IMR-90 (cell line): ENCODE measurements around the gene GNB5. TPM values are rescaled to one million over a fixed set of nuclear protein-coding genes. Genes with fewer than 3 reads are reported as not detected.
"Not testable (repeated sequence)": the region's sequence is repeated elsewhere in the genome, so short reads cannot be mapped to it uniquely, and the experiment has no call there.

ENCODE experiments used
- ATAC-seq: fragments of 200-7000 bp; cut with Tn5 transposase; 2 replicates; pipeline ENCODE4 v1.9.1; 2020; ENCODE audit warnings: low read depth, mild to moderate bottlenecking, moderate library complexity
- BruUV-seq: library from RNA; stranded (reverse); fragments of 400-500 nt; replicated peaks from 2 replicates; lab custom pipeline; 2021; lab: Mats Ljungman, UMichigan
- CTCF ChIA-PET: fragments of 300-600 bp; formaldehyde crosslinking; extraction: SDS; loops from one replicate; lab custom pipeline; 2021; ENCODE audit warnings: antibody characterized with exemption; lab: Yijun Ruan, JAX
- POLR2A ChIA-PET: fragments of 300-600 bp; sonication (Branson Sonifier 250); formaldehyde crosslinking; loops from one replicate; lab custom pipeline; 2022; ENCODE audit warnings: antibody characterized with exemption; ENCODE audit not compliant: unreplicated experiment; lab: Charles Lee
- DNase-seq: peaks from one replicate; pipeline ENCODE4 v3.0.0; 2013
- H2AFZ ChIP-seq: replicated peaks from 2 replicates; pipeline ENCODE3; 2013; ENCODE audit warnings: low read length, mild to moderate bottlenecking; ENCODE audit not compliant: poor library complexity
- H2AK5ac ChIP-seq: 2 replicates; pipeline ENCODE4 v1.6.1; 2013; ENCODE audit warnings: low read depth, low read length, inconsistent platforms
- H2AK9ac ChIP-seq: replicated peaks from 2 replicates; pipeline ENCODE3; 2013; ENCODE audit warnings: mild to moderate bottlenecking, low read depth, low read length, moderate library complexity; ENCODE audit not compliant: poor library complexity
- H2BK120ac ChIP-seq: 2 replicates; pipeline ENCODE4 v1.6.1; 2013; ENCODE audit warnings: low read depth, low read length, inconsistent platforms
- H2BK15ac ChIP-seq: 3 replicates; pipeline ENCODE4 v1.6.1; 2013; ENCODE audit warnings: low read depth, low read length, inconsistent platforms
- H2BK20ac ChIP-seq: 2 replicates; pipeline ENCODE4 v1.6.1; 2013; ENCODE audit warnings: low read depth, mild to moderate bottlenecking, inconsistent platforms, low read length, moderate library complexity
- H2BK5ac ChIP-seq: 2 replicates; pipeline ENCODE4 v1.6.1; 2013; ENCODE audit warnings: mild to moderate bottlenecking, low read depth, low read length, inconsistent platforms; ENCODE audit not compliant: poor library complexity, severe bottlenecking
- H3K14ac ChIP-seq: replicated peaks from 2 replicates; pipeline ENCODE4 v1.6.1; 2013; ENCODE audit warnings: low read depth, low read length, inconsistent platforms
- H3K18ac ChIP-seq: 2 replicates; pipeline ENCODE4 v1.6.1; 2013; ENCODE audit warnings: low read depth, low read length, control low read depth
- H3K23ac ChIP-seq: 2 replicates; pipeline ENCODE4 v1.6.1; 2013; ENCODE audit warnings: low read depth, low read length, inconsistent platforms
- H3K27ac ChIP-seq: 2 replicates; pipeline ENCODE4 v1.5.1; 2013; ENCODE audit warnings: mild to moderate bottlenecking, control low read depth, low read length; ENCODE audit not compliant: insufficient read depth
- H3K27me3 ChIP-seq: 2 replicates; pipeline ENCODE4 v1.6.1; 2013; ENCODE audit warnings: low read length; ENCODE audit not compliant: control insufficient read depth, insufficient read depth
- H3K36me3 ChIP-seq: 2 replicates; pipeline ENCODE4 v1.6.1; 2013; ENCODE audit warnings: low read length, mixed read lengths; ENCODE audit not compliant: control insufficient read depth, insufficient read depth
- H3K4ac ChIP-seq: 2 replicates; pipeline ENCODE4 v1.6.1; 2013; ENCODE audit warnings: low read depth, low read length, inconsistent platforms
- H3K4me1 ChIP-seq: 2 replicates; pipeline ENCODE4 v1.6.1; 2013; ENCODE audit warnings: low read length, mixed read lengths; ENCODE audit not compliant: control insufficient read depth, insufficient read depth
- H3K4me2 ChIP-seq: 2 replicates; pipeline ENCODE4 v1.6.1; 2013; ENCODE audit warnings: low read depth, mild to moderate bottlenecking, control low read depth, low read length, moderate library complexity
- H3K4me3 ChIP-seq: 2 replicates; pipeline ENCODE4 v1.5.1; 2013; ENCODE audit warnings: low read depth, mild to moderate bottlenecking, control low read depth, low read length, moderate library complexity; ENCODE audit not compliant: insufficient read depth
- H3K56ac ChIP-seq: 2 replicates; pipeline ENCODE4 v1.6.1; 2013; ENCODE audit warnings: low read length, inconsistent platforms; ENCODE audit not compliant: insufficient read depth; ENCODE audit errors: extremely low read depth
- H3K79me1 ChIP-seq, 2 experiments: 2 replicates each; pipeline ENCODE4 v1.6.1; 2013; ENCODE audit warnings: low read length in 2 of 2, inconsistent platforms in 1 of 2, low read depth in 1 of 2
- H3K9ac ChIP-seq: 2 replicates; pipeline ENCODE4 v1.6.1; 2013; ENCODE audit warnings: low read depth, low read length, control low read depth
- H3K9me1 ChIP-seq: 2 replicates; pipeline ENCODE4 v1.6.1; 2013; ENCODE audit warnings: low read length, inconsistent platforms; ENCODE audit not compliant: insufficient read depth
- H3K9me3 ChIP-seq: 2 replicates; pipeline ENCODE4 v1.6.1; 2013; ENCODE audit warnings: low read length; ENCODE audit not compliant: control insufficient read depth, insufficient read depth
- H4K20me1 ChIP-seq: 2 replicates; pipeline ENCODE4 v1.6.1; 2013; ENCODE audit warnings: low read length, inconsistent platforms; ENCODE audit not compliant: insufficient read depth
- H4K5ac ChIP-seq: 2 replicates; pipeline ENCODE4 v1.6.1; 2013; ENCODE audit warnings: mild to moderate bottlenecking, low read depth, low read length, control low read depth
- H4K8ac ChIP-seq, 2 experiments: 2 replicates each; pipeline ENCODE4 v1.6.1; 2013; ENCODE audit warnings: low read depth in 2 of 2, low read length in 2 of 2, control low read depth in 1 of 2, inconsistent platforms in 1 of 2
- H4K91ac ChIP-seq: 2 replicates; pipeline ENCODE4 v1.6.1; 2013; ENCODE audit warnings: low read depth, low read length, inconsistent platforms; ENCODE audit not compliant: insufficient read depth
- WGBS, 2 experiments: methylation state at CpG; one replicate each; pipeline versions ENCODE4 v1.1.5 to v1.1.7; 2013; ENCODE audit warnings: missing lambda C conversion rate in 2 of 2; ENCODE audit not compliant: insufficient read length in 1 of 2; ENCODE audit errors: extremely low coverage in 2 of 2; 5-methylcytosine and 5-hydroxymethylcytosine counted together
- dilution Hi-C: fragments of 300-500 bp; cut with HindIII; formaldehyde crosslinking; loops from one replicate; pipeline ENCODE4 v1.14.3; 2018; ENCODE audit warnings: low sequenced_read_pairs; ENCODE audit not compliant: unreplicated experiment
- in situ Hi-C: fragments of 300-500 bp; cut with MboI; formaldehyde crosslinking; loops from 3 replicates; pipeline ENCODE4 v1.14.3; 2019; ENCODE audit warnings: low sequenced_read_pairs, inconsistent platforms, mixed read lengths
- intact Hi-C: fragments of 100-400 bp; cut with micrococcal nuclease; formaldehyde crosslinking; loops from 2 replicates; pipeline ENCODE4 v1.10.0; 2022
- polyA plus RNA-seq, 3 experiments: library from polyadenylated mRNA; depleted of rRNA; stranded (reverse); fragments of >200 nt; gene quantifications; 2 replicates each; pipeline ENCODE4 v1.2.3, GENCODE V29; 2012; ENCODE audit warnings: low replicate concordance in 1 of 3
- total RNA-seq: library from RNA; depleted of rRNA; stranded (reverse); fragments of >200 nt; gene quantifications from 2 replicates; pipeline ENCODE4 v1.2.3, GENCODE V29; 2012

GNB5 gene
- total and polyA plus RNA-seq, 2 of the 4 experiments (the other 2 are of a cell fraction): 27.7 to 33.2 TPM

DNA sequence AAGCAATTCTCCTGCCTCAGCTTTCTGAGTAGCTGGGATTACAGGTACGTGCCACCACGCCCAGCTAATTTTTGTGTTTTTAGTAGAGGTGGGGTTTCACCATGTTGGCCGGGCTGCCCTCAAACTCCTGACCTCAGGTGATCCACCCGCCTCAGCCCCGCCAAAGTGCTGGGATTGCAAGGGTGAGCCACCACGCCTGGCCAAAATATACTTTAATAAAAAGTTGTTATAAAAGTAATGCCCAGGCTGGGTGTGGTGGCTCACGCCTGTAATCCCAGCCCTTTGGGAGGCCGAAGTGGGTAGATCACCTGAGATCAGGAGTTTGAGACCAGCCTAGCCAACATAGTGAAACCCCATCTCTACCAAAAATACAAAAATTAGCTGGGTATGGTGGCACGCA, 94.7 kb downstream of the GNB5 start:
- H4K5ac ChIP-seq, H2BK20ac ChIP-seq, H2AFZ ChIP-seq, H3K9ac ChIP-seq, H4K20me1 ChIP-seq, H3K9me3 ChIP-seq, H3K14ac ChIP-seq, H3K18ac ChIP-seq, H3K4me2 ChIP-seq, H2BK15ac ChIP-seq, H4K91ac ChIP-seq, H3K36me3 ChIP-seq, POLR2A ChIA-PET, DNase-seq, in situ Hi-C loops, ATAC-seq, intact Hi-C loops, H3K27me3 ChIP-seq, H3K56ac ChIP-seq, H2AK9ac ChIP-seq, H2BK5ac ChIP-seq, H3K4ac ChIP-seq, H2AK5ac ChIP-seq, CTCF ChIA-PET, BruUV-seq, H3K27ac ChIP-seq, H3K4me3 ChIP-seq, dilution Hi-C loops, H4K8ac ChIP-seq, H2BK120ac ChIP-seq, H3K23ac ChIP-seq: not testable (repeated sequence)
- no CpG with 5 or more reads among the region's 9 CpGs for WGBS, 2 experiments
- H3K4me1 ChIP-seq: peaks cover 22% of the 10 kb centered on the region
- H3K79me1 ChIP-seq: peaks cover 0 to 11% of the 10 kb centered on the region in 2 experiments; a peak in 1 of 4 replicates
- peaks cover 21% of the 10 kb centered on the region for H3K9me1 ChIP-seq
